Fibroblast of the aortic adventitia (primary cell): ENCODE data around the gene SPATA24. TPM values are rescaled to one million over a fixed set of nuclear protein-coding genes. Genes with fewer than 3 reads are reported as not detected.
"Not testable (repeated sequence)": the region's sequence is repeated elsewhere in the genome, so short reads cannot be mapped to it uniquely, and the experiment has no call there.

ENCODE experiments used
- DNase-seq: peaks from one replicate; pipeline ENCODE4 v3.0.0-alpha.2; 2010; ENCODE audit warnings: low read depth
- H3K4me3 ChIP-seq: 2 replicates; pipeline ENCODE4 v1.5.1; 2011; ENCODE audit warnings: low read depth, mild to moderate bottlenecking, control low read depth, low read length, moderate library complexity
- CTCF ChIP-seq: IDR thresholded peaks from 2 replicates; pipeline ENCODE4 v1.5.1; 2011; ENCODE audit warnings: mild to moderate bottlenecking, low read length, control low read depth, inconsistent platforms; ENCODE audit not compliant: insufficient read depth
- total RNA-seq: library from RNA; depleted of rRNA; stranded (reverse); fragments of >200 nt; gene quantifications from 2 replicates; pipeline ENCODE4 v1.2.3, GENCODE V29; 2012; ENCODE audit warnings: low replicate concordance

The SPATA24 gene
- total RNA-seq, 1 donor: 2.0 TPM

DNA sequence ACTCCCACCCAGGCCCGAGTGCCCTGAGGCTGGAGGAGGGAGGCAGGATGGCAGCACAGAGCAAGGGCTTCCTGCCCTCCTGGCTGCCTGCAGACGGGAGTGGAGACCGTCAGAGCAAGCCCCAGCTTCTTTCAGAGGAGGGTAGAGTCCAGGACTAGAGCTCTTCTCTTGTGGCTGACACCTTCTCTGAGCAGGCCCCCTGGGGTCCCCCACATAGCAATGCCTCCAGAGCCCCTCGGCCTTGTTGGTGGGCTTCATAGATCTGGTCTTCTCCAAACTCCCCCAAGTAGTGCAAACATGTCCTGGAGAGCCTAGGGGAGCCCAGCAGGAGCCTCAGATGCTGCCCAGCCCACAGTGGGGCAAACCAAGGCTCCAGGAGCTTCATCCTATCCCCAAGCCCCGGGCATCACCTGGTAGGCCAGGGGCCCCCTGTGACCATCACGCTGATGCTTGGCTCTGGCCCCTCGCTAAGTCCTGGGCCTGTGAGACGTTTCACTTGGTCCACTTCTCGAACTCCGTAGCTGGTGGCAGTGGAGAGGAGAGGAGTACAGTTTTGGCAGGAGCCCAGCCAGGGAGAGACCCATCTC, 16.2 kb downstream of the SPATA24 start:
- TF ChIP-seq CTCF: no peak
- no peak overlapping the region for H3K4me3 ChIP-seq
- no peak for DNase-seq

GRCh38 chr5:139386956-139387355, 16.9 kb downstream of the SPATA24 start:
- not testable (repeated sequence) for H3K4me3 ChIP-seq, DNase-seq

- no peak overlapping the region for H3K4me3 ChIP-seq
- DNase-seq: no peak
- no peak for TF ChIP-seq CTCF
Measured at GRCh38 chr5:139386050-139386438, 17.8 kb downstream of the SPATA24 start.

GRCh38 chr5:139385061-139386049, 18.5 kb downstream of the SPATA24 start:
- peak; percentile 7 for TF ChIP-seq CTCF
- H3K4me3 ChIP-seq: peak overlapping the region; percentile 47
- DNase-seq: peak; percentile 54

DNA sequence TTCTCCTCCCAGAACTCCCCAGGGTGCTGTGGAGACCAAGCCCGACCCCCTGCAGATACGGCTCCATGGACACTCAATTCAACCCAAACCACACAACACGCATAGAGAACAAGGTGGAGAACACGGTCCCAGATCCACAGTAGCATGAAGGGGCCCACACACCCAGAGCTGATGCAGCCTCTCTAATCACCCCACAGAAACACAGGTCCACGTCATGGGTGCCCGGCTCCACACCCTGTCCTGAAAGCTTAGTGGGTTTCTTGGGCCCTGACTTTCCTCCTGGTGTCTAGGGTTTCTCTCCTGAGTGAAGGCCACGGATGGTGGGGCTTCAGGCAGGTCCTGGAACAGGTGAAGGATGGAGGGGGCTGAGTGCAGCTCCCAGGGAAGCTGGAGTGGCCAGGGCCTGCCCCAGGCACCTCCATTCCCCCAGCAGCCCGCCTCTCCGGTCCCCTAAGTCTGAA, 19.3 kb downstream of the SPATA24 start:
- H3K4me3 ChIP-seq: no peak overlapping the region
- DNase-seq: no peak
- no peak for TF ChIP-seq CTCF

- DNase-seq: no peak
- no peak overlapping the region for H3K4me3 ChIP-seq
- no peak for TF ChIP-seq CTCF
Measured at GRCh38 chr5:139383993-139384590, 19.8 kb downstream of the SPATA24 start.

- no peak for TF ChIP-seq CTCF
- no peak within 1 kb of the TSS for H3K4me3 ChIP-seq
- DNase-seq: no peak
Measured at GRCh38 chr5:139383275-139383992, 20.5 kb downstream of the SPATA24 start, which contains the start of gene SLC23A1. Gene SLC23A1 (minus strand): TSS chr5:139383297. CDS start chr5:139383253, 44 bp downstream.
